ENCODE results near the gene LACTB.

LACTB gene

DNA sequence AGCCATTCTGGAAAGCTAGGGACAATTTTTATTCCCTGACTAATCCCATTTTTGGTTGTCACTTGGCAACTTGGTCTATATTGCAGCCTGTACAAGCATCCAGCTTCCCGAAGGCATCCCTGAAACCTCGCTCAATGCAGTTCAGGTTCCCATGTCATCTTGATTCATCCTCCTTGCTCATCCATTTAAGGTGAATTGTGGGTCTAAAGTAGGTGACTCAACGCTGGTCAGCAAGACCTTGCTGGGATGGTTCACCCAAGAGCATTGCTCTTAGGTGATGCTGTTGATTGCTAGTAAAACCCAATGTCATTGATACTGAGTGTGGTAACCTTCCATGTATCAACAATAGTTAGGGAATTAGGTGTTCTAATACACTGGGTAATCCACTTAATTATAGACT is 54.6 kb downstream of the LACTB start:
- TF ChIP-seq, protein P1, sequence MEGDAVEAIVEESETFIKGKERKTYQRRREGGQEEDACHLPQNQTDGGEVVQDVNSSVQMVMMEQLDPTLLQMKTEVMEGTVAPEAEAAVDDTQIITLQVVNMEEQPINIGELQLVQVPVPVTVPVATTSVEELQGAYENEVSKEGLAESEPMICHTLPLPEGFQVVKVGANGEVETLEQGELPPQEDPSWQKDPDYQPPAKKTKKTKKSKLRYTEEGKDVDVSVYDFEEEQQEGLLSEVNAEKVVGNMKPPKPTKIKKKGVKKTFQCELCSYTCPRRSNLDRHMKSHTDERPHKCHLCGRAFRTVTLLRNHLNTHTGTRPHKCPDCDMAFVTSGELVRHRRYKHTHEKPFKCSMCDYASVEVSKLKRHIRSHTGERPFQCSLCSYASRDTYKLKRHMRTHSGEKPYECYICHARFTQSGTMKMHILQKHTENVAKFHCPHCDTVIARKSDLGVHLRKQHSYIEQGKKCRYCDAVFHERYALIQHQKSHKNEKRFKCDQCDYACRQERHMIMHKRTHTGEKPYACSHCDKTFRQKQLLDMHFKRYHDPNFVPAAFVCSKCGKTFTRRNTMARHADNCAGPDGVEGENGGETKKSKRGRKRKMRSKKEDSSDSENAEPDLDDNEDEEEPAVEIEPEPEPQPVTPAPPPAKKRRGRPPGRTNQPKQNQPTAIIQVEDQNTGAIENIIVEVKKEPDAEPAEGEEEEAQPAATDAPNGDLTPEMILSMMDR (conservative IDR thresholded peaks at IDR 0.05; ENCODE audit: low read depth, low read length) = no peak
- no peak overlapping the region for H3K4me3 ChIP-seq (ENCODE audit: low read length)
- no peak for DNase-seq (ENCODE audit: low read depth)

DNA sequence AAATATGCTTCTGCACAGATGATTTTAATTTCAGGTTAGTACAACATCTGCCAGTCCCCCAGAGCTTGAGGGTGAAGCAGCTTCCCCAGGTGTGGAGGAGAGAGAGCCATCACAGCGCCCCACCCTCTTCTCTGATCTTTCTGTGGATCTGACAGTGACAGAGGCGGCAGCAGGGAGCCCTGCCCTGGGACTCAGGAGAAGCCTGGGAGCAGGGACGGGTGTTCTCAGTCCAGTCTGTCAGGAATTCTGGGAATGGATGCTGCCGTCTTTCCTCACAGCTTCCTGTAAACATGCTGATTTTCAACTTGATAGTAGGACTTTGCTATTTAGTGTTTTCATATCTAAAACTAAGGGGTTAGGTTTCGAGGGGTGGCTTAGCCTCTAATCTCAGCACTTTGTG is 56.4 kb downstream of the LACTB start:
- TF ChIP-seq, protein P1 (conservative IDR thresholded peaks at IDR 0.05; ENCODE audit: low read depth, low read length) = no peak
- no peak overlapping the region for H3K4me3 ChIP-seq (ENCODE audit: low read length)
- no peak for DNase-seq (ENCODE audit: low read depth)

DNA sequence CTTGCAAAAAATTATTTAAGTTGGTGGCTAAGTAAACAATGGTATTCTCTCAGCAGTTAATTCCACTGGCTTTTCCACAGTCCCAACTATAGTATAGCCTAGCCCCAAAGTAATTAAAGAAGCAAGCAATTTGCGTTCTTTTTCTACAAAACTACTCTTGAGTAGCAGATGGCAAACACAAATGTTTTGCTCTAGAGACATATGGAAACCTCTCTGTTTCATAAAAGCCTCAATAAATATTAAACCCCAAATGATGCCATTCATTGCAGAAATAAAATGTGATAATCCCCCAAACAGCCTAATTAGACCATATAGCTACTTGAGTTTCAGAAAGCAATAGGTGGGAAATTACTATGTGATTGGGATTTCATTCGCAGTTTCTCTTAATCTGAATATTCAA is 59.1 kb downstream of the LACTB start:
- TF ChIP-seq, protein P1 (conservative IDR thresholded peaks at IDR 0.05; ENCODE audit: low read depth, low read length) = no peak
- no peak overlapping the region for H3K4me3 ChIP-seq (ENCODE audit: low read length)
- DNase-seq (ENCODE audit: low read depth) = no peak

DNA sequence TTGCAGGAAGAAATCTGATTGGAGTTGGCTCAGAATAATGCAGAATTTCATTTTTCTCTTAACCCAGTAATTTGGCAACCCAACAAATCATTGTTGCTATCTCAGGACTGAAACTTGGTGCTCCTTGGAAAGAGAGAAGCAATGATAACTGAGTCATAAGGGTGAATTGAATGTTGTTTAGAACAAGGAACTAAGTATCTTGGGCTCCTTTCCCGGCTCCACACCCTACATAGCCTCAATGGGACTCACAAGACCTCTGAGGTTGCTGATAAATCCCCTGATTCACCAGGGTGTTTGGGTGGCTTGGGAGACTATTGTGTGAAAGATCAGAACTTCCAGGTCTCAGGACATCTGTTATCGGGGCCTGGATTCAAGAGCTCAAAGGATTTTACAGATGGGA is 60.0 kb downstream of the LACTB start:
- H3K4me3 ChIP-seq (ENCODE audit: low read length) = no peak overlapping the region
- TF ChIP-seq, protein P1 (conservative IDR thresholded peaks at IDR 0.05; ENCODE audit: low read depth, low read length) = no peak
- DNase-seq (ENCODE audit: low read depth) = no peak

DNA sequence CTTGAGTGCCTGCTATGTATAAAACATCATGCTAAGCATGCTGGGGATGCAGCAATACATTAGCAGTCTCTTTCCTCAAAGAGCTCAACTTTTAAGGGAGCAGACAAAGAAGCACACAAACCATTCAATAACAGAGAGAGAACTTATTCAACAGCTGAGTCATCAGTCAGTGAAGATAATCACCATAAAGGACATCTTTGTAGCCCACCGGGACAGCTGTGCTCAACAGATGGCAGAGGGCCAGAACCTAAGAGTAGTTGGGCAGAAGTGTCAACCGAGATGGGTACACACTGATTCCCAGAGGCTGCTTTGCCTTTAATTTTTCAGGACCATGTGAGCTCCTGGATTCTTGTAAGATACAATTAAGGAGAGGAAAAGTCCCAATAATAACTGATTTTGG is 63.5 kb downstream of the LACTB start:
- no peak overlapping the region for H3K4me3 ChIP-seq (ENCODE audit: low read length)
- DNase-seq (ENCODE audit: low read depth) = no peak
- TF ChIP-seq, protein P1 (conservative IDR thresholded peaks at IDR 0.05; ENCODE audit: low read depth, low read length) = no peak

DNA sequence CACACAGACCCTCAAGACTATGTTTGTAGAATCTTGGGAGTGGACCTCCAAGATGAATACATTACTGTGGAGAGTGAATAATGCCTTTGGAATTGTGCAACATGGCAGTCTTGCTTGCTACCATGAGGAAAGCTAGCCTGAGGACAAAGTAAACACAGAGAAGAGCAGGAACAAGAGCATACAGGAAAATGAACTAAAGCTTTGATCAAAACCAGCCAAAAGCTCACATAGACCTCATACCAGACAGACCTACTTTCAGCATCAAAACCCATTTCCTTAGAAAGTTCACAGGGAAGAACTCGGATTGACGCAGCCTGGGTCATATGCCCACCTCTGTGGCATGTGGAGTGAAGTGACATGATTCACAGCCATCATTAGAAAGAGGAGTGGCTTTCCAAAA is 64.4 kb downstream of the LACTB start:
- no peak for DNase-seq (ENCODE audit: low read depth)
- H3K4me3 ChIP-seq (ENCODE audit: low read length) = no peak overlapping the region
- TF ChIP-seq, protein P1 (conservative IDR thresholded peaks at IDR 0.05; ENCODE audit: low read depth, low read length) = no peak

DNA sequence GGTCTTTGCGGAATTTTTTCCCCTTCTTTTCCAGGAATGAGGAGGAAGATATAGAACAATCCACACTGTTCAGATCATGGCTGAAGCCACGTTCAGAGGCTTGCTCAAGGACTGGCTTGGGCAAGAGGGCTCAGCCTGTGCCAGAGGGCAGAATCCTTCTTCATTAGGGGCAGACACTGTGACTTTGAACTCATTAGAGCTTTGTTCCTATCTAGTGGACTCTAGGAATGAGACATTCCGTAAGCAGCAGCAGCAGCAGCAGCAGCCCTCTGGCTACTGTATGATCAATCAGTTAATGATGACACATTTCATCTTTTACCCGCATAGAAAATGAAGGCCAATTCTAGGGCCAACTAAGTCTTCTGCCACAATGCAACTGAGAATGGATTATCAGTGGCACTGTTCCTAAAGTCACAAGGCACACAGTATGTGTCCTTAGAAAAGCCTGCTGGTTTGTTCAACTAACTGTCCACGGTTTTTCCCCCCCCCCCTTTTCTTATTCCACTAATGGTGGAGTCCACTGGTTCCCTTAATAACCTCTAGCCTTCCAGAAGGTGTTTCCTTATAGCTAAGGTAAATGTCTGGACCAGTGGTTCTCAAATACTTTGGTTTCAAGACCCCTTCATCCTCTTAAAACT is 66.0 kb downstream of the LACTB start:
- no peak for DNase-seq (ENCODE audit: low read depth)
- TF ChIP-seq, protein P1 (conservative IDR thresholded peaks at IDR 0.05; ENCODE audit: low read depth, low read length) = no peak
- no peak overlapping the region for H3K4me3 ChIP-seq (ENCODE audit: low read length)
